Stimulated activated CD8-positive, alpha-beta memory T cell treated with anti-CD3 and anti-CD28 coated beads, Interleukin-15, amount 100 ng/mL, for 48 hours (primary cell): ENCODE data around the gene CDKL1.
"Not testable (repeated sequence)": the region's sequence is repeated elsewhere in the genome, so short reads cannot be mapped to it uniquely, and the experiment has no call there.

Experiments
- DNase-seq, 2 donors: peaks; one replicate each; pipeline ENCODE4 v3.0.0-alpha.2; 2020; ENCODE audit warnings: low read depth in 2 of 2

The CDKL1 gene

GRCh38 chr14:50388256-50388931 is 8.3 kb downstream of the CDKL1 start:
- DNase-seq: no peak

GRCh38 chr14:50387548-50387947 is 9.1 kb downstream of the CDKL1 start:
- no peak for DNase-seq

- DNase-seq: no peak
These were observed 13.0 kb downstream of the CDKL1 start for GRCh38 chr14:50383618-50384225.

- DNase-seq: no peak
These were observed 14.8 kb downstream of the CDKL1 start for GRCh38 chr14:50381823-50382287.

GRCh38 chr14:50381008-50381407 is 15.7 kb downstream of the CDKL1 start:
- DNase-seq: no peak

GRCh38 chr14:50380455-50380854 is 16.2 kb downstream of the CDKL1 start:
- no peak for DNase-seq

- DNase-seq: no peak
These were observed 17.1 kb downstream of the CDKL1 start for GRCh38 chr14:50379563-50379962.

- DNase-seq: no peak
These were observed 19.1 kb downstream of the CDKL1 start for GRCh38 chr14:50377550-50378085.

- DNase-seq: no peak
These were observed 20.9 kb downstream of the CDKL1 start for GRCh38 chr14:50375760-50376159.

- DNase-seq: no peak
These were observed 22.7 kb downstream of the CDKL1 start for GRCh38 chr14:50373959-50374358.

- DNase-seq: no peak
These were observed 25.1 kb downstream of the CDKL1 start for GRCh38 chr14:50371546-50371945.

GRCh38 chr14:50366589-50366988 is 30.1 kb downstream of the CDKL1 start:
- no peak for DNase-seq

- no peak for DNase-seq
These were observed 30.6 kb downstream of the CDKL1 start for GRCh38 chr14:50366115-50366514.

GRCh38 chr14:50365572-50365971 is 31.1 kb downstream of the CDKL1 start:
- not testable (repeated sequence) for DNase-seq

- no peak for DNase-seq
These were observed 31.9 kb downstream of the CDKL1 start for GRCh38 chr14:50364792-50365191.

GRCh38 chr14:50363714-50364111 is 33.0 kb downstream of the CDKL1 start:
- DNase-seq: no peak

- peak in 1 of 2 donors; percentile 14 for DNase-seq
These were observed 33.6 kb downstream of the CDKL1 start for GRCh38 chr14:50362764-50363713.

- DNase-seq: not testable (repeated sequence)
These were observed 34.9 kb downstream of the CDKL1 start for GRCh38 chr14:50361473-50362403.

- no peak for DNase-seq
These were observed 35.8 kb downstream of the CDKL1 start for GRCh38 chr14:50360851-50361250.

- no peak for DNase-seq
These were observed 36.6 kb downstream of the CDKL1 start for GRCh38 chr14:50360093-50360492.

- no peak for DNase-seq
These were observed 37.0 kb downstream of the CDKL1 start for GRCh38 chr14:50359631-50360030.
